ENCODE measurements around the gene PITX3.

DNA sequence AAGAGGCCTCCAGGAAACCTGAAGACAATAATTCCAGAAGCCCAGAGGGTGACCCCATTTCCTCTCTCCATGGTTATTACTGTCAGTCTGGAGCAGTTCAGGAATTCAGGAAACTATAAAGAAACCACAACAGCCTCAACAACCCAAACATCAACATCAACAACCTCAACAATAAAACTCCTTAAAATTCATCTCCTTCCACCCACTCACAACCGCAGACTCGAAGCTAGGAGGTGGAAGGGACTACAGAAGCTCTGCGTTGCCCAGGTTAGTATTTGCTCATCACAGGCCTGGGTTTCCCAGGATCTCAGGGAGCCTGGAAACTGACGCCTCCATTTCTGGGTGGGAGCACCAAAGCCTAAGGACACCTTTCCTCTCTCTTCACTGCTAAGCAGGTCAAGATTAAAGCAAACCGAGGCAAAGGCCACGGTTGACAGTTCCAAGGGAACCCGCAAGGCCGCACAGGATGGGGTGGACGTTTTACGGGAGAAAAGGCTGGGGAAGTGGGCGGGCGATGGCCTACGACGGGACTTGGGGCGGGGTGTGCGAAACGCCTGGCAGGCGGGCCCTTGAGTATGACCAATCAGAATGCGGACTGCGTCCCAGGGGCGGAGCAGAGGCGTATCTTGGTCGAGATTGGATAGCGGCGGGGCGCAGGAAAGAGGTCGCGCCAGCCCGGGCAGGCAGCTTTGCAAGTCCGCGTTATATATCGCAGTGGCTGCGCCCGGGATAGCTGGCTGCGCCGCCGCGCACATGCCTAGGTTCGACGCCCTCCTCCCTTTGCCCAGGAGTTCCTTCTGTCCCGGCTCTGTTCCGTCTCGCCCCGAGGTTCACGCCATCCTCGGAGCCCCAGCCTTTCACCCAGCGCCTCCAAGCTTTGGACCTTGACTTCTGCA is 15.4 kb downstream of the PITX3 start, which contains the start of gene ELOVL3:
- TF ChIP-seq, protein P1, sequence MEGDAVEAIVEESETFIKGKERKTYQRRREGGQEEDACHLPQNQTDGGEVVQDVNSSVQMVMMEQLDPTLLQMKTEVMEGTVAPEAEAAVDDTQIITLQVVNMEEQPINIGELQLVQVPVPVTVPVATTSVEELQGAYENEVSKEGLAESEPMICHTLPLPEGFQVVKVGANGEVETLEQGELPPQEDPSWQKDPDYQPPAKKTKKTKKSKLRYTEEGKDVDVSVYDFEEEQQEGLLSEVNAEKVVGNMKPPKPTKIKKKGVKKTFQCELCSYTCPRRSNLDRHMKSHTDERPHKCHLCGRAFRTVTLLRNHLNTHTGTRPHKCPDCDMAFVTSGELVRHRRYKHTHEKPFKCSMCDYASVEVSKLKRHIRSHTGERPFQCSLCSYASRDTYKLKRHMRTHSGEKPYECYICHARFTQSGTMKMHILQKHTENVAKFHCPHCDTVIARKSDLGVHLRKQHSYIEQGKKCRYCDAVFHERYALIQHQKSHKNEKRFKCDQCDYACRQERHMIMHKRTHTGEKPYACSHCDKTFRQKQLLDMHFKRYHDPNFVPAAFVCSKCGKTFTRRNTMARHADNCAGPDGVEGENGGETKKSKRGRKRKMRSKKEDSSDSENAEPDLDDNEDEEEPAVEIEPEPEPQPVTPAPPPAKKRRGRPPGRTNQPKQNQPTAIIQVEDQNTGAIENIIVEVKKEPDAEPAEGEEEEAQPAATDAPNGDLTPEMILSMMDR (IDR thresholded peaks at IDR 0.05), result no peak
- peak in 2 of 3 donors; percentile 7 to 62 for TF ChIP-seq POLR2AphosphoS5 (IDR thresholded peaks at IDR 0.05)
